SK-N-SH treated with all-trans-retinoic acid at 6 μM for 48 hours (cell line): ENCODE results near the gene FAM50A.

Experiments
- ATAC-seq: fragments of 200-7000 bp; cut with Tn5 transposase; 3 replicates; pipeline ENCODE4 v1.9.1; 2020; ENCODE audit warnings: mild to moderate bottlenecking, moderate library complexity
- ARNTL ChIP-seq: fragments of 450-650 bp; formaldehyde crosslinking; IDR thresholded peaks from 2 replicates; pipeline ENCODE4 v1.5.0; 2020; ENCODE audit warnings: low read depth, mild to moderate bottlenecking, moderate library complexity, borderline replicate concordance
- BACH2 ChIP-seq: fragments of 250-450 bp; sonication (Bioruptor Pico); IDR thresholded peaks from 2 replicates; pipeline ENCODE4 v1.9.0; 2021; ENCODE audit warnings: mild to moderate bottlenecking, borderline replicate concordance
- CREB5 ChIP-seq: fragments of 250-450 bp; sonication (Bioruptor Pico); IDR thresholded peaks from 2 replicates; pipeline ENCODE4 v1.5.1; 2020; ENCODE audit warnings: low read depth, mild to moderate bottlenecking, moderate library complexity
- CSDC2 ChIP-seq: fragments of 250-450 bp; sonication (Bioruptor Pico); IDR thresholded peaks from 2 replicates; pipeline ENCODE4 v1.5.0; 2020; ENCODE audit warnings: mild to moderate bottlenecking, moderate library complexity
- CSRNP3 ChIP-seq: fragments of 250-450 bp; sonication (Bioruptor Pico); IDR thresholded peaks from 2 replicates; pipeline ENCODE4 v1.5.1; 2021; ENCODE audit warnings: mild to moderate bottlenecking, moderate library complexity
- GLIS3 ChIP-seq: fragments of 250-450 bp; sonication (Bioruptor Pico); IDR thresholded peaks from 2 replicates; pipeline ENCODE4 v1.5.0; 2020; ENCODE audit warnings: mild to moderate bottlenecking, moderate library complexity
- ISL1 ChIP-seq: fragments of 250-450 bp; sonication (Bioruptor Pico); IDR thresholded peaks from 2 replicates; pipeline ENCODE4 v2.1.2; 2022; ENCODE audit warnings: mild to moderate bottlenecking, moderate library complexity
- OSR1 ChIP-seq: fragments of 250-450 bp; sonication (Bioruptor Pico); IDR thresholded peaks from 2 replicates; pipeline ENCODE4 v1.8.0; 2022; ENCODE audit warnings: moderate library complexity, mild to moderate bottlenecking, inconsistent platforms
- PATZ1 ChIP-seq: fragments of 250-450 bp; sonication (Bioruptor Pico); IDR thresholded peaks from 2 replicates; pipeline ENCODE4 v1.8.0; 2020; ENCODE audit warnings: mild to moderate bottlenecking, moderate library complexity, borderline replicate concordance
- POU6F1 ChIP-seq: fragments of 250-450 bp; sonication (Bioruptor Pico); IDR thresholded peaks from 2 replicates; pipeline ENCODE4 v1.8.0; 2021; ENCODE audit warnings: low read depth, mild to moderate bottlenecking, moderate library complexity, borderline replicate concordance
- RARB ChIP-seq: fragments of 250-450 bp; sonication (Bioruptor Pico); IDR thresholded peaks from 2 replicates; pipeline ENCODE4 v1.8.0; 2021; ENCODE audit warnings: mild to moderate bottlenecking, moderate library complexity
- SNAI2 ChIP-seq: fragments of 250-450 bp; sonication (Bioruptor Pico); IDR thresholded peaks from 2 replicates; pipeline ENCODE4 v1.5.0; 2020; ENCODE audit warnings: mild to moderate bottlenecking, moderate library complexity
- TOX ChIP-seq: fragments of 250-450 bp; sonication (Bioruptor Pico); IDR thresholded peaks from 2 replicates; pipeline ENCODE4 v1.8.0; 2021; ENCODE audit warnings: mild to moderate bottlenecking, moderate library complexity, borderline replicate concordance
- TSHZ2 ChIP-seq: fragments of 250-450 bp; sonication (Bioruptor Pico); IDR thresholded peaks from 2 replicates; pipeline ENCODE4 v1.5.0; 2020; ENCODE audit warnings: mild to moderate bottlenecking, moderate library complexity
- ZC3H10 ChIP-seq: fragments of 250-450 bp; sonication (Bioruptor Pico); IDR thresholded peaks from 2 replicates; pipeline ENCODE4 v1.5.1; 2021; ENCODE audit warnings: mild to moderate bottlenecking, moderate library complexity
- ZFP30 ChIP-seq: fragments of 450-650 bp; formaldehyde crosslinking; IDR thresholded peaks from 2 replicates; pipeline ENCODE4 v1.5.0; 2022; ENCODE audit warnings: mild to moderate bottlenecking, moderate library complexity
- ZNF565 ChIP-seq: fragments of 450-650 bp; formaldehyde crosslinking; conservative IDR thresholded peaks from 2 replicates; pipeline ENCODE4 v1.5.0; 2020; ENCODE audit warnings: low read depth, mild to moderate bottlenecking, moderate library complexity
- ZNF8 ChIP-seq: fragments of 450-650 bp; formaldehyde crosslinking; IDR thresholded peaks from 2 replicates; pipeline ENCODE4 v1.5.0; 2020; ENCODE audit warnings: mild to moderate bottlenecking, moderate library complexity

Gene FAM50A

GRCh38 chrX:154467556-154467955 is 23.6 kb downstream of the FAM50A start:
- ATAC-seq: no peak
- no peak for TF ChIP-seq RARB (CRISPR knock-in tag)
- no peak for TF ChIP-seq ZC3H10 (CRISPR knock-in tag)
- no peak for TF ChIP-seq CREB5 (CRISPR knock-in tag)
- no peak for TF ChIP-seq OSR1
- no peak for TF ChIP-seq TOX (CRISPR knock-in tag)
- TF ChIP-seq CSDC2 (CRISPR knock-in tag): no peak
- TF ChIP-seq TSHZ2 (CRISPR knock-in tag): no peak
- no peak for TF ChIP-seq PATZ1 (CRISPR knock-in tag)
- TF ChIP-seq ARNTL: no peak
- TF ChIP-seq SNAI2 (CRISPR knock-in tag): no peak
- TF ChIP-seq, all 23 proteins: peak for 0

- no peak for TF ChIP-seq ZNF8 (CRISPR knock-in tag)
- no peak for TF ChIP-seq ZNF565 (CRISPR knock-in tag)
- TF ChIP-seq OSR1: no peak
- no peak for TF ChIP-seq CREB5 (CRISPR knock-in tag)
- TF ChIP-seq ZFP30 (CRISPR knock-in tag): no peak
- no peak for TF ChIP-seq TSHZ2 (CRISPR knock-in tag)
- TF ChIP-seq ISL1: no peak
- no peak for TF ChIP-seq RARB (CRISPR knock-in tag)
- TF ChIP-seq ARNTL: no peak
- no peak for TF ChIP-seq POU6F1 (CRISPR knock-in tag)
- no peak for TF ChIP-seq GLIS3 (CRISPR knock-in tag)
- TF ChIP-seq BACH2: no peak
- no peak for TF ChIP-seq CSRNP3 (CRISPR knock-in tag)
- no peak for ATAC-seq
Measured at GRCh38 chrX:154468217-154468616, 24.3 kb downstream of the FAM50A start.
